ENCODE data around the gene CFAP91.

CFAP91 gene

GRCh38 chr3:119702530-119703527 is at the start of gene CFAP91:
CFAP91 (plus strand) TSS chr3:119703022; CDS start chr3:119703099, 77 bp downstream.
- DNase-seq, result peak; percentile 98

- no peak for DNase-seq
Measured at GRCh38 chr3:119653876-119654275, 48.9 kb upstream of the CFAP91 start.

- no peak for DNase-seq
Measured at GRCh38 chr3:119657887-119658702, 44.7 kb upstream of the CFAP91 start.

- no peak for DNase-seq
Measured at GRCh38 chr3:119658994-119659393, 43.8 kb upstream of the CFAP91 start.

- DNase-seq, result no peak
Measured at GRCh38 chr3:119659606-119660291, 43.1 kb upstream of the CFAP91 start.

GRCh38 chr3:119660474-119661440 is 42.1 kb upstream of the CFAP91 start, which contains the start of gene POPDC2:
POPDC2 (minus strand) TSS chr3:119660589; CDS start chr3:119660423, 166 bp downstream.
- DNase-seq, result no peak

- DNase-seq, result peak; percentile 14
Measured at GRCh38 chr3:119662604-119663373, 40.0 kb upstream of the CFAP91 start.

GRCh38 chr3:119663885-119664284 is 38.9 kb upstream of the CFAP91 start:
- no peak for DNase-seq

- no peak for DNase-seq
Measured at GRCh38 chr3:119664370-119664769, 38.5 kb upstream of the CFAP91 start.

- DNase-seq, result no peak
Measured at GRCh38 chr3:119664850-119665379, 37.9 kb upstream of the CFAP91 start.

- no peak for DNase-seq
Measured at GRCh38 chr3:119665954-119666559, 36.8 kb upstream of the CFAP91 start.

- no peak for DNase-seq
Measured at GRCh38 chr3:119669906-119670570, 32.8 kb upstream of the CFAP91 start.

- no peak for DNase-seq
Measured at GRCh38 chr3:119672776-119673175, 30.0 kb upstream of the CFAP91 start.

GRCh38 chr3:119673875-119674274 is 28.9 kb upstream of the CFAP91 start:
- DNase-seq, result no peak

GRCh38 chr3:119675188-119675874 is 27.5 kb upstream of the CFAP91 start:
- DNase-seq, result no peak

GRCh38 chr3:119676020-119676419 is 26.8 kb upstream of the CFAP91 start:
- no peak for DNase-seq

GRCh38 chr3:119676771-119677640 is 25.8 kb upstream of the CFAP91 start, which contains the start of gene COX17:
COX17 (minus strand) TSS chr3:119677406; CDS start chr3:119677310, 96 bp downstream.
- peak; percentile 97 for DNase-seq

GRCh38 chr3:119677641-119677934 is 25.2 kb upstream of the CFAP91 start:
- DNase-seq, result no peak
